ENCODE measurements around the gene TCF25.

TCF25 gene

GRCh38 chr16:89880477-89881367 is 7.3 kb downstream of the TCF25 start:
- DNase-seq = no peak

DNA sequence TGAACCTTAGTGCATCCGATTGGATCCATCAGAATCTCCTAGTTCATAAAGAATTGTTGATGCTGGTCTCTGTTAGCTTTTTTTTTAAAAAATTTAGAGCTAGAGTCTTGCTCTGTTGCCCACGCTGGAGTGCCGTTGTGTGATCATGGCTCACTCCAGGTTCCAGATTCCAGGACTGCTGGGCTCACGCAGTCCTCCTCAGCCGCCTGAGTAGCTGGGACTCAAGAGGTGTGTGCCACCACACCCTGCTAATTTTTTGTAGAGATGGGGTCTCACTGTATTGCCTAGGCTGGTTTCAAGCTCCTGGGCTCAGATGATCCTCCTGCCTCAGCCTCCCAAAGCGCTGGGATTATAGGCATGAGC is 8.0 kb downstream of the TCF25 start:
- no peak for DNase-seq

DNA sequence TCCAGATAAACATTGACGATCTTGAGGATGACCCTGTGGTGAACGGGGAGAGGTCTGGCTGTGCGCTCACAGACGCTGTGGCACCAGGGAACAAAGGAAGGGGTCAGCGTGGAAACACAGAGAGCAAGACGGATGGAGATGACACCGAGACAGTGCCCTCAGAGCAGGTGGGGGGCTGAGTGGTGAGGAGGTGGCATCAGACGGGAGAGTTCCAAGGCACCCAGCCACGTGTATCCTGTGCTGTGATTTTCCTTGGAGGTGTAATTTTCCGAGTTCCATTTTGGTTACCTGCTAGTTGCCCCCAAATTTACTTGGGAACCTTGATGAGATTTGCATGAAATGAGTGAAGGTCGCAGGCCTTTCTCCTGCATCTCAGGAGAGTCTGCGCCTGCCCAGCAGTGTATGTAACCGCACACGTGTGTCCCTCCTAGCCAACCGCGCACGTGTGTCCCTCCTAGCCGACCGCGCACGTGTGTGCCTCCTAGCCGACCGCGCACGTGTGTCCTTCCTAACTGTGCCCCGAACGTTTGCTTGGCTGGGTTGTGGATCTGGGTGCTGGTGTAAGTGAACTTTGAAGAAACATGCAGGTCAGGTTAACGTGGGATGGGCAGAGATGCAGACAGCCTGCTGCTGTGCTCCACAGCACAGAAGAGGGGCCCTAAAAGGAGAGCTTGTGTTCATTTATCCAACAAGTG is 10.1 kb downstream of the TCF25 start:
- DNase-seq = no peak

GRCh38 chr16:89884041-89884421 is 10.6 kb downstream of the TCF25 start:
- no peak for DNase-seq

DNA sequence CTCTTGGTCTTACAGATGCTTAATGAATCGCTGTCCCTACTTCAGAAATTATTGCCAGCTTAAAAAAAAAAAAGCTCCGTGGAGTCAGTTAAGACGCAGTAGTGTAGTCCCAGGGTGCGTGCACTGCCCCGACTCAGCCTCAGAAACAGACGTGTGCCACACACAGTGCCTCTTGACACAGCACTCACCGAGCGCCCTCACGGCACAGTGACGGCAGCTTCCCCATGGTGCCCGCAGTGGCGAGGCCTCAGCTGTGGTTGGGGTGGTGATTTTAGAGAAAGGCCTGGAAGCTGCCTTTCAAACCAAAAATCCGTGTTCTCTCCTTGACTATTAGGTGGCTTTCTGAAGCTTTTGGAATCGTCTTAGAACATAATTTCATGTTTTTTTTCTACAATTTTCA is 13.9 kb downstream of the TCF25 start:
- DNase-seq = no peak

- DNase-seq = no peak
Observed at GRCh38 chr16:89890200-89890599, 16.8 kb downstream of the TCF25 start.

- no peak for DNase-seq
Observed at GRCh38 chr16:89890886-89891657, 17.7 kb downstream of the TCF25 start.

- no peak for DNase-seq
Observed at GRCh38 chr16:89892055-89892630, 18.8 kb downstream of the TCF25 start.

DNA sequence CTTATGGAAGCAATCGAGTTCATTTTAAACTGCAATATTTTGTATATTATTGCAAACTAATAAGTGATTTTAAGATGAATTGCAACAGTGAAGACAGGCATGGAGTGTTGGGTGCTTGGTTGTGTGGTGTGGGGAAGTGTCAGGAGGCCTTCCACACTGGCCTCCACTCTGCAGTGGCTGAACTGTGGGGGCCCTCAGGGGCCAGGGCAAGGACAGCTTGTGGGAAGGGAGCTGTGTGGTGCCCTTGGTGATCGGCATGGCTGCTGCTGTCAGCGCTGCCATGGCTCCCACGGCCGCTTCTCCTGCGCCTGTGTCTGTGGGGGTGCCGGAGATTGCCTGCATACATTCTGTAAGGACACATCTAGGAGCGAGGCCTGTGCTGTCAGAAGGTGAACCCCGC is 19.2 kb downstream of the TCF25 start:
- DNase-seq = no peak

DNA sequence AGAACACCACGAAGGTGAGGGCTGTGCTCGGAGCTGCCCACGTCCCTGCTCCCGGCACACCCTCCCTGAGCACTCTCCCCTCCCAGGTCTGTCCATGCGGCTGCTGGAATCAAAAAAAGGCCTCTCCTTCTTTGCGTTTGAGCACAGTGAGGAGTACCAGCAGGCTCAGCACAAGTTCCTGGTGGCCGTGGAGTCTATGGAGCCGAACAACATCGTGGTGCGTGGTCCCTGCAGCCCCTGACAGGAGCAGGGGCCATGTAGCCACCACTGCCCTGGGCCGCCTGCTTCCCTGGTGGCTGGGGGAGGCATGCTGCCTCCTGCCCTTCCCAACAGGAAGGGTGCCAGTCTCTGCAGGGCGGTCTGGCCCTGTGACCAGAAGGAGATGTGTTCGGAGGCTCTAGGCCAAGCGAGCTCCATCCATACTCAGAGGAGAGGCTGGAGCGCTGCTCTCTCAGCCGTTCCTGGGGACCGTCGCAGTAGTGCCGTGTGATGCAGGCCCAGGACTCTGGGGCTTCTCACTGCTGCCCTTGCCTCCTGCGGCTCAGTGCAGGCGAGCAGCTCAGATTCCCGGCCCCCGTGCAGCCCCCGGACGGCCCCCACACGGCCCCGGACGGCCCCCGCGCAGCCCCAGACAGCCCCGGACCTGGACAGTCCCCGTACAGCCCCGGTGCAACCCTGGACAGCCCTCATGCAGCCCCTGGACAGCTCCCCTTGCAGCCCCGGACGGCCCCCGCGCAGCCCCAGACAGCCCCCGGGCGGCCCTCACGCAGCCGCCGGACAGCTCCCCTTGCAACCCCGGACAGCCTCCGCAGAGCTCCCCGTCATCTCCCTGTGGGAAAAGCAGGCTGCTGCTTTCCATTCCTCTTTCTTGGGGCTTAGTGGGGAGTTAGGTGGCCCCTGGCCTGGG is 20.5 kb downstream of the TCF25 start:
- no peak for DNase-seq

- DNase-seq = no peak
Observed at GRCh38 chr16:89895482-89896250, 22.3 kb downstream of the TCF25 start.

- no peak for DNase-seq
Observed at GRCh38 chr16:89897204-89897603, 23.8 kb downstream of the TCF25 start.

DNA sequence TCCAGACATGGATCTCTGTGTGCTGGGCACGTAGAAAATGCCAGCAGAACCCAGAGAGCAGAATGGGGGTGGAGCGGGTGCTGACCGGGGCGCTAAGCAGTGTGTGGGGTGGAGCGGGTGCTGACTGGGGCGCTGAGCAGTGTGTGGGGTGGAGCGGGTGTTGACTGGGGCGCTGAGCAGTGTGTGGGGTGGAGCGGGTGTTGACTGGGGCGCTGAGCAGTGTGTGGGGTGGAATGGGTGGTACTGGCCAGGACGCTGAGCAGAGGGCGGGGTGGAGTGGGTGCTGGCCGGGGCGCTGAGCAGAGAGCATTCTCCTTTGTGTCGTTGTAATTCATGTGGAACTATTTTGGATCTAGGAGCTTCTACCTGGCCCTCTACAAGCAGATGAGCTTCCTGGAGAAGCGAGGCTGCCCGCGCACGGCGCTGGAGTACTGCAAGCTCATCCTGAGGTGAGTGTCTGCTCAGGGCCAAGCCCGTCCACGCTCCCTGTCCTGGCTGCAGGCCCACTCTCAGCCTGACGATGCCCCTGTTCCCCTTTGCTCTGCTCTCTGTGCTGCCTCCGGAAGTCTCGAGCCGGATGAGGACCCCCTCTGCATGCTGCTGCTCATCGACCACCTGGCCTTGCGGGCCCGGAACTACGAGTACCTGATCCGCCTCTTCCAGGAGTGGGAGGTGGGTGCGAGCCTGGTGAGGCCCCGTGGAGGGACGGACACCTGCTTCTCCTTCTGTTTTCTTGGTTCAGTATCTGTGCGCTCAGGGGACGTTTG is 25.0 kb downstream of the TCF25 start:
- DNase-seq = no peak

DNA sequence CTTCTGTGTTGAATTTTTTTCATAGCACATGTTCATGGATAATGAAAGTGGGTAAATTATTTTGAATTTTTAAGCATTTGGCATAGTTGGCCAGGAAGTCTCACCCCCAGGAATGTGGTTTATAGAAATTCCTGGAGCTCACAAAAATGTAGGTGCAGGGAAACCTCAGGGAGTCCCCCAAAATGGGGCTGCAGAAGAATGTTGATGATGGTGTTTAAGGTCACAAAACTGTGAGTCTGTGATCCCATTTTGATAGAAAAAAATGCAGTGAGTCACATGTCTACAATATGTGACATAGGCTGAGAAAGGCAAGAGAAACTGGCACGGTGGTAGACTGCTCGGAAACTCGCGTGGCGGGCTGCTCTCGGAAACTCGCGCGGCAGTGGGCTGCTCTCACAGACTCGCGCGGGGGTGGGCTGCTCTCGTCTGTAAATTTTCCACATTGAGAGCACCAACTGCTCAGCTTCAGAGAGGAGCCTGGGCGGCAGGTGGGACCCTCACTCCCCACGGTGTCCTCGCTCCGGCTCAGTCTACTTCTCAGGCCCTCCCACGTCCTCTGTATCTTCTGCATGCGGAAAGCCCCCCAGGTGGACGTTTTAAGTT is 26.6 kb downstream of the TCF25 start:
- no peak for DNase-seq

GRCh38 chr16:89900885-89901284 is 27.5 kb downstream of the TCF25 start:
- no peak for DNase-seq

GRCh38 chr16:89902980-89903379 is 29.6 kb downstream of the TCF25 start:
- DNase-seq = no peak

DNA sequence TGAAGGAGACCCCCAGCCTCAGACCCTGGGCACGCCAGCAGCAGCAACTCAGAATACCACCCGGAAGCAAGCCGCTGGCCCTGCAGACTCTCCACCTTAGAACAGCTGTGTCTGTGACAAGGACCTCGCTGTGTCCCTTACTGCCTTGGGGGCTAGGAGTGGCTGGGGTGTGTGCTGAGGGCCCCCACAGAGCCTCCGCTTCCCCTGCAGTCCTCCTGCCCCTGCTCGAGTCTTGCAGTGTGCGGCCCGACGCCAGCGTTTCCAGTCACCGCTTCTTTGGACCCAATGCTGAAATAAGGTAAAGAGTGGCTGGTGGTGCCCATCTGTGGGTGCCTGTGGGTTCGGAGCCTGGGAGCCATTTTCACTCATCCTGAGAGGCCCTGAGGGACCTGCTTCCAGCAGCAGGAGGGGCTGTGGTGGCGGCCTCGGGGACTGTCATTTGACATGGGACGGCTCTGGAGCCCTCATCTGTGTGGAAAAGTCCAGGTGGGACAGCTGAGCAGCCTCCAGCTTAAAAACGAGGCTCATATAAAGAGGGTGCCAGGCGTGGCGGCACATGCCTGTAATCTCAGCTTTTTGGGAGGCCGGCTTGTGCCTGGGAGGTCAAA is 30.6 kb downstream of the TCF25 start:
- DNase-seq = no peak

GRCh38 chr16:89904606-89905510 is 31.5 kb downstream of the TCF25 start:
- no peak for DNase-seq
